GM19397 (cell line): ENCODE measurements around the gene RPTOR.

ENCODE experiments used
- ATAC-seq: cut with Tn5 transposase; IDR thresholded peaks from one replicate; pipeline ENCODE4 v1.9.1; 2021; ENCODE audit warnings: mild to moderate bottlenecking, moderate library complexity; ENCODE audit not compliant: unreplicated experiment

Gene RPTOR

DNA sequence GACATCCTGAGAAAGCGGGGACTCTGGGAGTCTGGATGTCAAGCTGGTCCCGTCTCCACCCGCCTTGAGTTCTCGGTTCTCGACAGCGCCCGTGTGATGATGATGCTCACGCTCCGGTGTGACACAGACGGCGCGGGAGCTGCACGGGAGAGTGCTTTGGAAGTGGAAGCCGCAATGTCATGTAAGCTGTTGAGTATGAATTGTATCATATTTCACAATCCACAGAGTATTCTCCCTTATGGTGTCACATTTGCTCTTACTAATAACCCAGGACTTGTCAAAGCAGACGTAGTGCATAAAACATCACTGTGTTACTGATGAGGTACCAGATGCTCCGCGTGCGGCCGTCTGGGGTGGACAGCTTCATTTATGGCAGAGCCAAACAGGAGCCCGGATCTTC lies 229.5 kb downstream of the RPTOR start:
- no peak for ATAC-seq

DNA sequence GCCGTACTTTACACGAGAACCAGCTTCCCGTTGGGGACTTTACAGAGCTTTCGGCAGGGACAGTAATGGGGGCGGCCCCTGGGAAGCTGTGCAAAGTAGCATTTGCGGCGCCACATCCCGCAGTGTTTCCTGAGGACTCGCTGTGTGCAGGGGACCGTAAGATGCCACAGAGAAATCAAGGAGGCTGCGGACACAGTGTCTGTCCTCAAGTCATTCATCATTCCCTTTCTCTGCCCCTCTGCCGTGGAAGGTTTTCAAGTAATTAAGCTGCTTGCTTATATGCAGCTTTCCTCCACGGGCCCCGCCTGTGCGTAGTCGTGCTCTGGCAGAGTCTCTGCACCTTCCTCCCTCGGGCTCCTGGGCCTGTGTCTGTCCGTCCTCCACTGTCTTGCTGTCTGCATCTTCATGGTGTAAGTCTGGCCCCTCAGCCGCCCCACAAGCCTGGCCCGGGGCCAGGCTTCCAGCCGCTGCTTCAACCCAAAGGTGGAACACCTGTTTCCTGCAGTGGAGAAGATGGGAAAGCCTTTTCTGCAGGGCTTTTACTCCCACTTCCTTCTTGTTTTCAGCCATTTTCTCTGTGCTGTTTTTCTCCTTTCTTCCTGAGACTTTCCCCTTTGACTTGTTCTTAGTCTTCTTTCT lies 230.1 kb downstream of the RPTOR start:
- ATAC-seq, result no peak

DNA sequence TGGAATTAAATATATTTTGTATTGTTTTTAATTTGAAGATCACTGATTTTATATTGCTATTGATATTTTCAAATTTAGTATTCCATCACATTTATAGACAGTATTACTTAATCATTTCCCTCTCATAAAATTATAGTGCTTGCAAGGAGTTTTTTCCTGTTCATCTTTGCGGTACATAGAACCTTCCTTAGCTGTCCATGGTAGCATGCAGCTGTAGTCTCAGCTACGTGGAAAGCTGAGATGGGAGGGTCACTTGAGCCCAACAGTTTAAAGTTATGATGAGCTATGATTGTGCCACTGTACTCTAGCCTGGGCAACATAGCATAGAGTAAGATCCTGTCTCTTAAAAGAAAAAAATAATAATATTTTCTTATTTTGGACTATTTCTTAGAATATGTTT lies 231.2 kb downstream of the RPTOR start:
- ATAC-seq, result no peak

DNA sequence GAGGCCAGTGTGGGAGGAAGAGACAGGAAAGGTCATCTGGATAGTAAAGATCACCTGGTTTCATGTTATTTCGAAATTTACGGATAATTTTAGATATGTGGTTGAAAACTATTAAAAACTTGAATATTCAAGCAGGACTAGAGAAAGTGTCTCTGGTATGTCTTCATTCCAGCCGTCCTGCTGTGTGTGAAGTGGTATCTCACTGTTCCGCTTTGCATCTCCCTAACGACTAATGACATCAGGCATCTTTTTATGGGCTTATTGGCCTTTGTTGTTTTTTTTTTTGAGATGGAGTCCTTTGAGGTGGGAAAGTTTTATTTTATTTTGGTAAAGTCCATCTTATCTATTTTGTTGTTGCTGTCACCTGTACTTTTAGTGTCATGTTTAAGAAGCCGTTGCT lies 232.6 kb downstream of the RPTOR start:
- ATAC-seq, result no peak

DNA sequence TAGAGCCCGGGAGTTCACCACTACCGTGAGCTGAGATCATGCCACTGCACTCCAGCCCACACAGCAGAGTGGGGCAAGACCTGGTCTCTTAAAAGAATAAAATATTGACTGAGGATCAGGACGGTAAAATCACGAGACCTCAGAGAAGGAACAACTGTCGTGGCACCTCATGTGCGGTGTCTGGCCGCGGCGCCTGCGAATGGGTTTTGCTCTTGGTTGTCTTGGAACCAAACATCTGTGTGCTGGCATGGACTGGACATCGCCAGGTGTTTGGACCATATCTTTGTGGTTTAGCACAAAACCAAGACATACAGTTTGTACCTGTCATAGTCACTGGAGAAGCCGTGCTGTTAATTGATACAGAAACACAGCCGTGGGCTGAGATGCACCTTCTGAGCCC lies 234.1 kb downstream of the RPTOR start:
- no peak for ATAC-seq

DNA sequence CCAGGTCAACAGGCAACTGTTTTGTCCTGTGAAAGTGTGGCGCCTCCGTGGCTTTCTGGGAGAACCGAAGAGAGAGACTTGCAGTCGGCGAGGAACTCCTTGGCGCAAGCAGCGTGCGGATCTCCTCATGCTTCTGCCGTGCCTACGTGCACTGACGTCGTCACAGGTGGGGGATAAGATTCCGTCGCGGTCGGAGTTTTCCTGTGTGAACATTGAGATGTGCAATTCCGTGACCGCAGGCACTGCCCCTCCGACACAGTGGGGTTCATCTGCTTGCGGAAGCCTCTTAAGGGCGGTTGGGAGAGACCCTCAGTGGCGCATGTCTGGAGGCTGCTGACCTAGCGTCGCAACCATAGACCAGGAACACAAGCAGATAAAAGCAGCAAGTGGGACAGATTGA lies 234.7 kb downstream of the RPTOR start:
- ATAC-seq, result no peak

DNA sequence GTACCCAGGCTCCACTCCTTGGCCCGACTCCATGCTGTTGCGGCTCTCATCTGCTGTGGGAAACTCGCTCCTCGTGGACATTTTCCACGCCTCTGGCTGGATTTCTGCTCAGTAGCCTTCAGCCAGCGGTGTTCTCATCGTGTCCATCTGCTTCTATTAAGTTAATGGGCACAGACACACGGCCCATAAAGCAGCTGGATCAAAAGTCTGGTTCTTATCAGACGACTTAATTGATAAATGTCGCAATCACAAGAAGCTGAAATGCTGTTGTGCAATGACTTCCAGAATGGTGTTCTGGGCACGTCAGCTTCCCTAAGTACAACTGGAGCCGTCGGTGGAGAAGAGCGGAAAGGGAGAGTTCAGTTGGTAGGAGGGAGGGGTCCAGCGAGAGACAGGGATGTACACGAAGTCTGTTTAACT lies 235.3 kb downstream of the RPTOR start:
- ATAC-seq, result no peak

DNA sequence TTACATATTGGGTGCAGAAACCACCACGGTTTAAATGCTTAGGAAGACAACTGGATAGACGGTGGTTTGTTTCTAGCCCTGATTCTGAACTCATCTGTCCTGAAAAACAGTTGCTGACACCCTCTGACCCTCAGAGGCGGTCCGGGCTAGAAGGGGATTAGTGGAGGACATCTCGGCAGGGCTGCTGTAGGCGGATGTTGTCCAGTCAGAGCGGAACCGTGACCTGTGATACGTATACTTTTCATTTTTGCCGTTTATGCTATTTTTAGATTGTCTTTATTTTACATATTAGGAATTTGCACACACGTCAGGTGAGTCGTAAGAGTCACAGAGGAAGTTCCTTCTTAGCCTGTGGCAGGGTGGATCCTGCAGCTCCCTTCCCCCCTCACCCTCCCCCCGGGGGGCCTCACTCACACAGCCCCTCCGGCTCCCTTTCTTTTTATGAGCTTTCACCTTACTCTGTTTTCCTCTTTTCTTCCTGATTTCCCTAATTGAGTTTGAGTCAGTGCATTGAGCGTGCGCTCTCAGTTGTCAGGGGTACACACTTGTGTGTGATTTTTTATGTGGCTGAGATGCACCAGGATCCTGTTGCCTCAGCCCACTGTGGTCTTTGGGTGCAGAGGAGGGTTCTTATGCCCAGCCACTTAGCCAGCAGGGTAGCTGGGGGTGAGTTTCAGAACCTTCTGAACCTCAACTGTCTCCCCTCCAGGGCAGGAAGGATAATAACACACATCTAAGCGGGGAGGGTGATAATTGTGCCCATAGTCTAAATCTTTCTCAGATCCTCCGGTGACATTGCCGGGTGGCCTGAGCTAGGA lies 236.0 kb downstream of the RPTOR start:
- ATAC-seq, result no peak

DNA sequence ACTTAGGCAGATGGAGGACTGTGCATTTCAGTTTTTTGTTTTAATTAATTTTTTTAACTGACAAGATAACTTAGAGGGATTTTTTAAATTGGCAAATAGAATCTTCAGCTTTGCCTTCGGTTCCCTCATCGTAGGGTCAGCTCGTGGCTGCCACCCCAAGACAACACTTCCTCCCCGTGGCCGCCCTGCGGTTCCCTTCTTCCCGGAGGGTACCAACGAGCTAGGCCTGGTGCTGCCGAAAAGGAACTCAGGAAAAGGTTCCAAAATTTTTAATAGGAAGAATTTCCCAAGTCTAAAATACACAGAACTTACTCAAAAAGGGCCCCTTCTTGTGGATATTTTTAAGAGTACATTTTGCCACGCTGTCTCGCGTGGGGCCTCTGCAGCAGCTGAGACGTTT lies 236.6 kb downstream of the RPTOR start:
- ATAC-seq, result no peak

DNA sequence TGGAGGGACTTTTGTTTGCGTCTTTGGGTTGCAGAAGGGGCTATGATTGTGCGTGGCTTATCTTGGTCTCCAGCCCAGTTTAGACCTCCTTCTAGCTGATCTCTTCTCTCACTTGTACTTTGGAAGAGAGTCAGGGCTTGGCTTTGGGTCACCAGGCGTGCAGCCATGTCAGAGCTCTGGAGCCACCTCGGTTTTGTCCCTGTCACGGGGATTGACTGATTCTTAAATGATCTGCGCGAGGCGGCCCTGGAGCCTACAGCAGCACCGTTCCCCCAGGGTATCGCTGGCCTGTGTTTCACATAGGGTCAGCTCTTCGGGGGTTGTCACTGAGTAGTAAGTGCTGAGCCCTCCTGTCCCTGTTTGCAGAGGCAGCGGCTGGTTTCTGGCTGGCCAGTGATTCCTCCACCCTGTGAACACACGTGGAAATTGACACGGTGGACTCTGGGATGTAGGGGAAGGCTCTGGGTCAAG lies 237.2 kb downstream of the RPTOR start:
- ATAC-seq, result no peak

DNA sequence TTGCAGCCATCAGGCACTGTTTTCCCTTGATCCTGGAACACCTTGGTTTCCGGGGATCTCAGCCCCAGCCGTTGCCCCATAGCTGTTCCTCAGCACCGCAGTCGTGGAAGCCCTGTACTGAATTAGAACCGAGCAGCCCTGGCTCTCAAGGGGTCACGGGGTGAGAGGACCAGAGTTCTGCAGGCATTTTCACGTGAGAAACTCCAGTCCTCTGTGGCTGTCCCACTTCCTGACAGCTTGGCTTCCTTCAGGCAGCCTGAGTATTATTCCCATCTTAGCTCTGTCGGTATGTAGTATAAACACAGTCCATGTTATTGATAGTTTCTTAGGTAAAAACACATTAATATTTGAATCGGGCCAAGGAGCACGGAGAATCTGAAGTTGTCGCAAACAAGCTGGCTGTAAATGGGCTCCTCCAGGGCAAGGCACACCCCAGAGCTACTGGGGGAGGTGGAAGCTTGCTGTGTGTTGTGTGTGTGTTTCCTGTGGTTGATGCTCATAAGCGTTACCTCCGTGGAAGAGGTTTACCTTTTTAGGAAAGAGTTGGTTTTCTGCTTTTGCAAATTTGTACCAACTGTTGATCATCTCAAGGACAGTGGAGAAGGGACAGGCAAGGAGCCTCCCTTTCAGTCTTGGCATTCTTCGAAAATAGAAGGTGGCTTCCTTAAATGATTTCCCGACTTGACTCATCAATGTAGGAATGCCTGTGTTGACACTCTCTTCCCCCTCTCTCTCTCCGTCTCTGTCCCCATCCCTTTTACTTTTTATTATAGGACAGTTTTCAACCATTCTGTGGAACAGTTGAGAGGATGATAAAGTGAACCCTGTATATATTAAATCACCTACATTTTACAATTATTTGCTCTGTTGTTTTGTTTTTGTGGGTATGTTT lies 238.1 kb downstream of the RPTOR start:
- no peak for ATAC-seq

DNA sequence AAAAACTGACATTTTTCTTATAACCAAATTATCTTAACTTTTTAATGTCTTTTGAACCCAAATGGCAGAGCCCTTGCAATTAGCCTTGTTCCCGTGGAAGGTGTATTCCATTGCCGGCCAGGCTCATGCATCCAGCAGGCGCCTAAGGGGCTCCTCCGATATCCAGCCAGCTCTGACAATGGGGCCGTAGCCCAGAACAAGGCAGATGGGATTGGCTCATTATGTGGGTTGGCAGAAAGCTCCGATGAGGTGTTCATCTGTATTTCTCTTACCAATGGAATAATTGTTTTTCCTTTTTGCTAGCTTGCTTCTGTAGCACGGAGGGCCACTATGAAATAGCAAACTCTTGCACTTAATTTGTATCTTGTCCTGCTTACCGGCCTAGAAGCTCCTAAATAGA lies 238.8 kb downstream of the RPTOR start:
- no peak for ATAC-seq

DNA sequence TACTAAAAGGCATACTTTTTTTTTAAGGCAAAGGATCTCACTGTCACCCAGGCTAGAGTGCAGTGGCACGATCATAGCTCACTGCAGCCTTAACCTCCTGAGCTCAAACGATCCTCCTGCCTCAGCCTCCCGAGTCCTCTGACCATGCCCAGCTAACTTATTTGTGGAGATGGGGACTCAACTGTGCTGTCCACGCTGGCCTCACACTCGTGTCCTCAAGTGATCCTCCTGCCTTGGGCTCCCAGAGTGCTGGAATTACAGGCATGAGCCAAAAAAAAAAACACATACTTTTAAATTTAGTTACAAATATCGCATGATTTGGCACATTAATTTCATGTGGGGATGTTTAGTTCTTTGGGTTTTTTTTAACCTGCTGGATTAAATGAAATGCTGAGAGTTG lies 239.3 kb downstream of the RPTOR start:
- ATAC-seq, result no peak

DNA sequence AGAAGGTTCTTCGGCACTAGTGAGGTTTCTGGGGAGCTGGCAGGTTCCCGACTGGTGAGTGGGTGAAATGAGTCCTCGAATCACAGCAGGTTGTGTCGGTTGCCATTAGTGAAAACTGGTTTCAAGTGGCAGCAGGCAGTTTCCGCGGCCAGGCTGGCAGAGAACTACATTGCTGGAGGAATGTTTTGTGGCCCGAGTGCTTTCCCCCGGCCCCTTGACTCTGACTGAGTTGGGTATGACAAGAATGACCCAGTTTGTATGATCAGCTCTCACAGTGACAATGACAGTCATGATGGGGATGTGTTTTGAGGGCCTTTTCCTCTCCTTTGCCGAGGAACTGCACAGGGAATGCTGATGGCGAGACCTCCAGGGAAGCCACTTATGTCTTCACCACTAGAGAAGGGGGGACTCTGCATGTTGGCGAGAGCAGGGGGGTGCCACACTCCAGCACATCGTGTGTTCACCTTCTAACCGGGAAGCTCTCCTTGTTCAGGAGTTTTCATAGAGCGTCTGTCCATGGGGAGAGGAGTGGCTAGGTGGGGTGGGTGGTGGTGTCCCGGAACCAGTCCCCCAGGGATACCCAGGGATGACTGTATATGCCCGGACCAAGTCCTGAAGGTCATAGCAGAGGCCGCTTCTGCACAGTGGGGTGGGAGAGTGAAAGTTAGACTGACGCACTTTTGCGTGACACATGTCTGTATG lies 241.0 kb downstream of the RPTOR start:
- ATAC-seq, result no peak

DNA sequence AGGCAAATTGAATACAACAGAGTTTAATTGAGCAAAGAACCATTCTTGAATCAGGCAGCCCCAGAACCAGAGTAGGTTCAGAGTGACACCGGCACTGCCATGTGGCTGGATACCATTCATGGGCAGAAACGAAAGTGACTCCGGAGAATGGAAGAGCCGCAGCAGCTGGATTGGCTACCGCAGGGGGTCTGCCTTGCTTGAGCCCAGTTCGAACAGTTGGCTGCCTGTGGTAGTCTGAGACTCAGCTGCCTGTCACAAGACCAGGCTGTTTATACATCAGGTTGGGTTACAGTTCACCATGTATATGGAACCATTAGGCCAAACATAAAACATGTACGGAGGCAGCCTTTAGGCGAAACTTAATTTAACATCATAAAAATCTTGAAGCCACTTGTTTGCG lies 241.8 kb downstream of the RPTOR start:
- no peak for ATAC-seq

DNA sequence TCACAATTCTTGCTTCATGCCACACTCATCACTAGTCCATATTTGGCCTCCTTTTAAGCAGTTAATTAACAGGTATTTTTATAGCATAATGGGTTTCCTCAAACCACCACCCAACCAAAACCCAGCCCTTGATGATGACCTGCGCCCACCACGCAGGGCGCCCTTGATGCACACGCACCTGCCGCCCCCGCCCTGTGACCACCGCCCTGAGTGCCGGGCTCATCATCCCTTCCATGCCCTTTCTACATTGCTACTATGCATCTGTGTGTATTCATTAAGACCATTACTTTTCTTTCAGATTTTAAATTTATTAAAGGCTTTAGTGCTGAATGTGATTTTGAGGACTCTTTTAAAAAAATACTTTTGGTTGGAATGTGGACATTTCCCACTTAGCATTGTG lies 242.2 kb downstream of the RPTOR start:
- no peak for ATAC-seq

DNA sequence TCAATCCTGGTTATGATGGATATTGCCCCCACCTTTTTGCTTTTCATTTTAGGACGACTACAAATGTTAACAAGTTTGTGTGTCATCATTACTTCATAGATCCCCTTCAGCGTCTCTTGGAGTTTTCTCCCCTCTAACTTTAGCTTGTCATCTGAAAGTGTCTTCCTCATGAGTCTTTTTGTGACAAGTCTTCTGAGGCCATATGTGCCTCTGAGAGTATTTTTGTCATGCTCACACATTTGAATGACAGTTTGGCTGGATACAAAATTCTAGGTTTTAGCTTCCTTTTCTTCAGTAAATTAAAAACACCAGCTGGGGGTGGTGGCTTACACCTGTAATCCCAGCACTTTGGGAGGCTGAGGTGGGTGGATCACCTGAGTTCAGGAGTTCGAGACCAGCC lies 243.2 kb downstream of the RPTOR start:
- ATAC-seq, result no peak

DNA sequence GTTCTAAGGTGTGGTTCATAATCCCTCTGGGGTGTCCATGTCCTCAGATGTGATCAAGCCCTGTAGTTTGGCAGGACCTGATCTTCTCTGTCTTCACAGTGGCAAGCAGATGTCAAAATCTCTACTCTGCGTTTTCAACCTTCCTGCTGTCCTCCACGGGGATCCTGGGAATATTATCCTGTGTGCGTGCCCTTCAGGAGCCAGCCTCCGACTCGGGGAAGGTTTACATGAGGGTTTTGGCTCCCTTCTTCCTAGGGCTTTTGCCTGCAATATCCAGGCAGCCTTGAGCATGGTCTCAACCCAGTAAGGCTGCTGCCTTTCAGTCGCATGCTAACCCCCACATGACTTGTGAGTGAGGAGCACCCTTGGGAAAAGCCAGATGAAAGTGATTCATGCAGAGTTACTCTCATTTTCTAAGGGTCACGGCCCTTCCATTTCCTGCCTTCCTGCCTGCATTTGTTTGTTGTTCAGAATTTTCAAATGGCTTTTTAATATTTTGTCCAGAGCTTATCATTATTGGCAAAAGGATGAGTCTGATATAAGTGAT lies 244.8 kb downstream of the RPTOR start:
- ATAC-seq, result no peak

DNA sequence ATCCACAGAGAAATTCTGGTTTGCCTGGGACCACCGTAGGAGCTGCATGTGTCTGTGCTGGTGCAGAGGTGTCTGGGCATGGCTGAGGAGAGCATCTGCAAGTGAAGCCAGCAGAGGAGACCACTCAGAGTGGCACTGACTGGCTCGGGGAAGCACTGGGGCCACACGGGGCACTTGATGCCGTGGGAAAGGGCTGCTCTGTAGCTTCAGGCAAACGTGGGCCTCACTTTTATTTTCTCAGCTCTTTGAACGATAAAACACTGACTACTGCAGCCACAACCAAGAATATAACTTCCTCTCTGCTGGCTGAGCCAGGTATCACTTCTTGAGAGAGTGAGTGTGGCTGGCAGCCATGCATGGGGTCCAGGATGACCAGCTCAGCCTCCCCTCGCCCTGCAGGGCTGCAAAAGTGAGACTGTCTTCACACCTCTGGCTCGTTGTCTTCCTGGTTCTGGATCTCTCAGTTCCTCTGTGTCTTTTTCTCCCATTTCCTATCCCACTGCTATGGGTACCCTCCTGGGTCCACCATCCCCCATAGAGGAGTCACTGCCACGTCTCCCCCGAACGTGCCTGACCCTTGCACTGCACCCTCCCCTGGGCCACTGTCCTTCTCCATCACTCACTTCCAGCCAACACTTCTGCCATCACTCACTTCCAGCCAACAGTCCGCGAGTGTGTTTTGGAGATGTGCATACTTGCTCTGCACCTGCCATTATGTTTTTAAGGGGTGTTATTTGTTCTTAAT lies 245.6 kb downstream of the RPTOR start:
- no peak for ATAC-seq
